A172 (cell line): Measurements from ENCODE around the gene IST1. TPM values are rescaled to one million over a fixed set of nuclear protein-coding genes. Genes with fewer than 3 reads are reported as not detected.

ENCODE experiments used
- DNase-seq: peaks from one replicate; pipeline ENCODE4 v3.0.0-alpha.2; 2015; ENCODE audit warnings: low spot score
- total RNA-seq: library from RNA; depleted of rRNA; stranded (reverse); fragments of >200 nt; shearing (Covaris generic); gene quantifications from 2 replicates; pipeline ENCODE4 v1.2.3, GENCODE V29; 2014; rRNA removed

IST1 gene
- total RNA-seq, 1 experiment from 2014 or later = 163 TPM

GRCh38 chr16:71963125-71963875 lies 68.0 kb downstream of the IST1 start:
- DNase-seq = no peak

GRCh38 chr16:71965223-71965622 lies 69.9 kb downstream of the IST1 start:
- no peak for DNase-seq

- DNase-seq = no peak
These were observed 71.6 kb downstream of the IST1 start for GRCh38 chr16:71966932-71967331.

GRCh38 chr16:71969353-71969752 lies 74.0 kb downstream of the IST1 start:
- DNase-seq = no peak

- DNase-seq = no peak
These were observed 76.2 kb downstream of the IST1 start for GRCh38 chr16:71971571-71971970.

- DNase-seq = no peak
These were observed 77.0 kb downstream of the IST1 start for GRCh38 chr16:71972356-71972755.

- no peak for DNase-seq
These were observed 77.7 kb downstream of the IST1 start for GRCh38 chr16:71973001-71973400.

GRCh38 chr16:71974068-71974818 lies 78.9 kb downstream of the IST1 start:
- DNase-seq = no peak

Other genes starting within 250 kb of the IST1 start
- 14.2 and 14.6 TPM in 2 replicates for gene PHLPP2, start 170.8 kb upstream of the IST1 start, total RNA-seq
- 49.8 and 52.8 TPM in 2 replicates for gene AP1G1, start 86.7 kb upstream of the IST1 start, total RNA-seq
- 6.5 and 7.5 TPM in 2 replicates for gene ATXN1L, start 49.6 kb upstream of the IST1 start, total RNA-seq
- gene ZNF821, start 11.3 kb upstream of the IST1 start, total RNA-seq = 8.1 and 23.9 TPM in 2 replicates
- not detected in 2 replicates for gene PKD1L3, start 104.9 kb downstream of the IST1 start, total RNA-seq
- gene DHODH, start 113.2 kb downstream of the IST1 start, total RNA-seq = 10.2 and 12.9 TPM in 2 replicates
- gene HP, start 159.0 kb downstream of the IST1 start, total RNA-seq = not detected in 2 replicates
- gene HPR, start 167.7 kb downstream of the IST1 start, total RNA-seq = 0.19 TPM in 1 of 2 replicates, not detected in the other
- 9.2 and 12.0 TPM in 2 replicates for gene TXNL4B, start 198.1 kb downstream of the IST1 start, total RNA-seq
- gene DHX38, start 198.3 kb downstream of the IST1 start, total RNA-seq = 42.1 and 47.2 TPM in 2 replicates